Stomach (tissue), 9 donors: ENCODE measurements around the gene SEMA3F. TPM values are rescaled to one million over a fixed set of nuclear protein-coding genes. Genes with fewer than 3 reads are reported as not detected.

Experiments
- DNase-seq, 2 donors: peaks; one replicate each; pipeline versions ENCODE4 v3.0.0 to v3.0.0-alpha.2; 2013 to 2019
- H3K27ac ChIP-seq, 5 donors: fragments of 200-600 bp in 4 of 5; sonication (generic) in 4 of 5; one replicate each; pipeline ENCODE4 v1.5.1; 2013 to 2019; ENCODE audit warnings: mild to moderate bottlenecking in 1 of 5, moderate library complexity in 1 of 5
- H3K27me3 ChIP-seq, 3 donors: fragments of 200-600 bp; sonication (generic); one replicate each; pipeline ENCODE4 v1.5.1; 2017 to 2019; ENCODE audit warnings: mixed run types in 1 of 3
- H3K36me3 ChIP-seq, 4 donors: fragments of 200-600 bp; sonication (generic); 1 replicate in 3 of 4; 2 replicates in 1 of 4; pipeline ENCODE4 v1.5.1; 2016 to 2019
- H3K4me1 ChIP-seq, 4 donors: fragments of 200-600 bp; sonication (generic); one replicate each; pipeline ENCODE4 v1.5.1; 2016 to 2019
- H3K4me3 ChIP-seq, 4 donors: fragments of 200-600 bp; sonication (generic) in 3 of 4; one replicate each; pipeline ENCODE4 v1.5.1; 2016 to 2019; ENCODE audit warnings: mild to moderate bottlenecking in 1 of 4
- H3K9me3 ChIP-seq, 4 donors: fragments of 200-600 bp; sonication (generic); one replicate each; pipeline ENCODE4 v1.5.1; 2016 to 2019
- CTCF ChIP-seq, 7 experiments: fragments of 450-650 bp in 4 of 7; fragments of 200-600 bp in 3 of 7; sonication (generic) in 3 of 7; IDR thresholded peaks; one replicate each; pipeline ENCODE4 v1.5.1; 2016 to 2019; ENCODE audit warnings: antibody characterized with exemption in 7 of 7, control low read depth in 2 of 7, mild to moderate bottlenecking in 1 of 7
- EP300 ChIP-seq: sonication (generic); formaldehyde crosslinking; IDR thresholded peaks from one replicate; pipeline ENCODE4 v1.6.1; 2017; ENCODE audit warnings: antibody characterized with exemption
- POLR2A ChIP-seq, 4 donors: fragments of 450-650 bp; IDR thresholded peaks; one replicate each; pipeline ENCODE4 v1.6.1; 2016; ENCODE audit warnings: antibody characterized with exemption in 4 of 4, control low read depth in 2 of 4, mild to moderate bottlenecking in 1 of 4, moderate library complexity in 1 of 4
- POLR2AphosphoS5 ChIP-seq, 3 donors: sonication (generic); formaldehyde crosslinking; IDR thresholded peaks; one replicate each; pipeline ENCODE4 v1.6.1; 2016; ENCODE audit warnings: antibody characterized with exemption in 3 of 3
- WGBS, 5 donors: extraction: QIAGEN DNeasy Blood & Tissue Kit in 3 of 5; methylation state at CpG; one replicate each; pipeline versions ENCODE4 v1.1.5 to v1.1.7; 2013 to 2018; 5-methylcytosine and 5-hydroxymethylcytosine counted together
- intact Hi-C: fragments of 100-400 bp; cut with DNase I; formaldehyde crosslinking; loops from one replicate; pipeline ENCODE4 v1.15.1; 2023; ENCODE audit warnings: low total_unique reads
- polyA plus RNA-seq, 3 donors: library from polyadenylated mRNA; stranded (reverse); fragments of 200-250 nt; gene quantifications; one replicate each; pipeline ENCODE4 v1.2.3, GENCODE V29; 2013
- total RNA-seq, 5 donors: library from RNA; depleted of rRNA; stranded (reverse); fragments of >200 nt; gene quantifications; one replicate each; pipeline versions ENCODE4 v1.1.0 to v1.2.3, GENCODE V29; 2014 to 2016
- donor health status: healthy with polysubstance abuse.
- donor health status: Bipolar disorder and iron deficiency.
- donor health status: healthy.

SEMA3F gene
- total and polyA plus RNA-seq, 8 donors = 8.9 to 34.5 (median 22.9) TPM

- H3K4me3 ChIP-seq = no peak within 1 kb of the TSS
- no peak for DNase-seq
- H3K36me3 ChIP-seq = peaks cover 2 to 23% (median 20%) of the 10 kb centered on the region in 4 donors
- H3K27ac ChIP-seq = no peak within 1 kb of the TSS
- 54 to 71% (median 68%) methylated on average over 6 to 8 of the region's 8 CpGs for WGBS, 5 donors
- peaks cover 8 to 45% (median 20%) of the 10 kb centered on the region in 3 donors for H3K27me3 ChIP-seq
- TF ChIP-seq POLR2A (IDR thresholded peaks at IDR 0.05) (no peak), EP300 (no peak), POLR2AphosphoS5 (IDR thresholded peaks at IDR 0.05) (no peak), CTCF (IDR thresholded peaks at IDR 0.05) (no peak)
- intact Hi-C loops = loop anchor here (5.0 kb wide), 1 partner anchor 81 kb away; no protein-coding TSS in a partner anchor
- peaks cover 8 to 37% (median 30%) of the 10 kb centered on the region in 4 donors for H3K4me1 ChIP-seq
- H3K9me3 ChIP-seq = no peaks in the 10 kb centered on the region
These were observed 36.0 kb downstream of the SEMA3F start, which contains the start of gene GNAT1 for GRCh38 chr3:50190936-50191660. TSS of gene GNAT1 (plus strand) at chr3:50191610. CDS start at chr3:50191726, 116 bp downstream.

GRCh38 chr3:50192124-50192523 is 37.0 kb downstream of the SEMA3F start:
- H3K4me3 ChIP-seq = no peak overlapping the region
- no peaks in the 10 kb centered on the region for H3K9me3 ChIP-seq
- 76 to 87% (median 80%) methylated on average over 3 to 8 of the region's 8 CpGs for WGBS, 5 donors
- no peak for DNase-seq
- TF ChIP-seq POLR2AphosphoS5 (IDR thresholded peaks at IDR 0.05) = no peak
- no peak for TF ChIP-seq POLR2A (IDR thresholded peaks at IDR 0.05)
- TF ChIP-seq CTCF (IDR thresholded peaks at IDR 0.05) = no peak
- TF ChIP-seq EP300 = no peak
- intact Hi-C loops = loop anchor here (2.0 to 5.0 kb wide), 2 partner anchors 35 to 80 kb away; no protein-coding TSS in a partner anchor
- peaks cover 8 to 48% (median 20%) of the 10 kb centered on the region in 3 donors for H3K27me3 ChIP-seq
- peaks cover 2 to 13% (median 10%) of the 10 kb centered on the region in 4 donors for H3K36me3 ChIP-seq
- H3K4me1 ChIP-seq = peaks cover 8 to 37% (median 30%) of the 10 kb centered on the region in 4 donors
- H3K27ac ChIP-seq = no peak overlapping the region

- peak in 5 of 7 experiments; percentile 68 to 94 (median 91) for TF ChIP-seq CTCF (IDR thresholded peaks at IDR 0.05)
- no peak for TF ChIP-seq POLR2AphosphoS5 (IDR thresholded peaks at IDR 0.05)
- Histone ChIP-seq H3K27ac (no peak overlapping the region), H3K27me3 (peaks cover 8 to 48% (median 20%) of the 10 kb centered on the region in 3 donors), H3K36me3 (peaks cover under 1 to 9% (median 5%) of the 10 kb centered on the region in 4 donors), H3K4me1 (peaks cover 8 to 37% (median 30%) of the 10 kb centered on the region in 4 donors), H3K4me3 (no peak overlapping the region), H3K9me3 (no peaks in the 10 kb centered on the region)
- peak; percentile 82 to 89 for DNase-seq
- WGBS, 5 donors = 0 to 18% (median 10%) methylated on average over 1 to 21 of the region's 21 CpGs
- intact Hi-C loops = loop anchor here (2.0 to 5.0 kb wide), 2 partner anchors 34 to 80 kb away; no protein-coding TSS in a partner anchor
These were observed 37.6 kb downstream of the SEMA3F start for GRCh38 chr3:50192689-50193141.

- H3K36me3 ChIP-seq = peaks cover 0 to 3% (median under 1%) of the 10 kb centered on the region in 4 donors
- H3K27ac ChIP-seq = no peak overlapping the region
- WGBS, 5 donors = 32 to 55% (median 44%) methylated on average over 14 to 36 of the region's 36 CpGs
- peaks cover 8 to 53% (median 20%) of the 10 kb centered on the region in 3 donors for H3K27me3 ChIP-seq
- H3K4me1 ChIP-seq = peaks cover 8 to 37% (median 30%) of the 10 kb centered on the region in 4 donors
- no peak overlapping the region for H3K4me3 ChIP-seq
- no peaks in the 10 kb centered on the region for H3K9me3 ChIP-seq
- no peak for TF ChIP-seq EP300
- TF ChIP-seq CTCF (IDR thresholded peaks at IDR 0.05) = no peak
- no peak for TF ChIP-seq POLR2AphosphoS5 (IDR thresholded peaks at IDR 0.05)
- no peak for TF ChIP-seq POLR2A (IDR thresholded peaks at IDR 0.05)
- no peak for DNase-seq
- intact Hi-C loops = loop anchor here (2.0 to 5.0 kb wide), 2 partner anchors 34 to 79 kb away; no protein-coding TSS in a partner anchor
These were observed 38.2 kb downstream of the SEMA3F start for GRCh38 chr3:50193286-50193685.
